GM23248 (cell line): ENCODE measurements around the gene SPATA16. TPM values are rescaled to one million over a fixed set of nuclear protein-coding genes. Genes with fewer than 3 reads are reported as not detected.

Experiments
- DNase-seq: peaks from one replicate; pipeline ENCODE4 v3.0.0-alpha.2; 2015
- H2AFZ ChIP-seq: fragments of 200-600 bp; sonication (generic); 2 replicates; pipeline ENCODE4 v1.6.1; 2016; ENCODE audit warnings: antibody characterized with exemption
- H3F3A ChIP-seq: fragments of 200-600 bp; sonication (generic); 2 replicates; pipeline ENCODE4 v1.6.1; 2016; ENCODE audit warnings: mild to moderate bottlenecking, antibody characterized with exemption, mixed run types; ENCODE audit not compliant: insufficient read depth
- H3K27ac ChIP-seq: fragments of 200-600 bp; sonication (generic); 2 replicates; pipeline ENCODE4 v1.5.1; 2016; ENCODE audit warnings: mild to moderate bottlenecking
- H3K27me3 ChIP-seq: fragments of 200-600 bp; sonication (generic); replicated peaks from 2 replicates; pipeline ENCODE4 v1.6.1; 2016; ENCODE audit warnings: mild to moderate bottlenecking; ENCODE audit not compliant: insufficient read depth
- H3K36me3 ChIP-seq: fragments of 200-600 bp; sonication (generic); 2 replicates; pipeline ENCODE4 v1.6.1; 2016; ENCODE audit warnings: low read depth, mild to moderate bottlenecking
- H3K4me1 ChIP-seq: fragments of 200-600 bp; sonication (generic); 2 replicates; pipeline ENCODE4 v1.6.1; 2016; ENCODE audit warnings: mild to moderate bottlenecking; ENCODE audit not compliant: insufficient read depth
- H3K4me2 ChIP-seq: fragments of 200-600 bp; sonication (generic); one replicate; pipeline ENCODE4 v1.6.1; 2016; ENCODE audit warnings: mild to moderate bottlenecking; ENCODE audit not compliant: unreplicated experiment
- H3K4me3 ChIP-seq: fragments of 200-600 bp; sonication (generic); 2 replicates; pipeline ENCODE4 v1.5.1; 2016; ENCODE audit warnings: mild to moderate bottlenecking
- H3K79me2 ChIP-seq: fragments of 200-600 bp; sonication (generic); 2 replicates; pipeline ENCODE4 v1.6.1; 2016; ENCODE audit warnings: mild to moderate bottlenecking; ENCODE audit not compliant: insufficient read depth
- H3K9ac ChIP-seq: fragments of 200-600 bp; sonication (generic); 2 replicates; pipeline ENCODE4 v1.6.1; 2016; ENCODE audit warnings: mild to moderate bottlenecking
- H3K9me2 ChIP-seq: fragments of 200-600 bp; sonication (generic); 2 replicates; pipeline ENCODE4 v1.6.1; 2016; ENCODE audit warnings: mixed run types, mild to moderate bottlenecking, moderate library complexity; ENCODE audit not compliant: insufficient read depth
- H3K9me3 ChIP-seq: fragments of 200-600 bp; sonication (generic); one replicate; pipeline ENCODE4 v1.6.1; 2017; ENCODE audit warnings: low read depth
- H4K20me1 ChIP-seq: fragments of 200-600 bp; sonication (generic); 2 replicates; pipeline ENCODE4 v1.6.0; 2016; ENCODE audit not compliant: insufficient read depth
- EZH2 ChIP-seq: fragments of 200-600 bp; sonication (generic); IDR thresholded peaks from 2 replicates; pipeline ENCODE4 v1.6.1; 2018; ENCODE audit warnings: antibody characterized with exemption, mild to moderate bottlenecking; ENCODE audit not compliant: insufficient read depth, poor library complexity, severe bottlenecking
- EZH2phosphoT487 ChIP-seq: fragments of 200-600 bp; sonication (generic); IDR thresholded peaks from 2 replicates; pipeline ENCODE4 v1.6.1; 2018; ENCODE audit warnings: antibody characterized with exemption, moderate library complexity, mild to moderate bottlenecking, low read depth; ENCODE audit not compliant: insufficient read depth
- WGBS, 2 experiments: methylation state at CpG; one replicate each; pipeline ENCODE4 v1.1.6; 2015 to 2017; ENCODE audit warnings: low lambda C conversion rate in 2 of 2, low coverage in 1 of 2; ENCODE audit errors: missing lambda C conversion rate in 2 of 2; 5-methylcytosine and 5-hydroxymethylcytosine counted together
- in situ Hi-C: fragments of 300-500 bp; cut with MboI; formaldehyde crosslinking; loops from 2 replicates; pipeline ENCODE4 v1.15.0; 2020
- polyA plus RNA-seq: library from polyadenylated mRNA; unstranded; fragments of >200 nt; fragmentation: Nextera tagmentation; extraction: Ambion mirVana; gene quantifications from 2 replicates; pipeline ENCODE4 v1.2.1, GENCODE V29; 2016
- total RNA-seq: library from RNA; depleted of rRNA; stranded (reverse); fragments of >200 nt; shearing (Covaris generic); gene quantifications from 2 replicates; pipeline ENCODE4 v1.2.3, GENCODE V29; 2014

The SPATA16 gene
- total and polyA plus RNA-seq, 2 experiments from 2014 or later, result not detected

DNA sequence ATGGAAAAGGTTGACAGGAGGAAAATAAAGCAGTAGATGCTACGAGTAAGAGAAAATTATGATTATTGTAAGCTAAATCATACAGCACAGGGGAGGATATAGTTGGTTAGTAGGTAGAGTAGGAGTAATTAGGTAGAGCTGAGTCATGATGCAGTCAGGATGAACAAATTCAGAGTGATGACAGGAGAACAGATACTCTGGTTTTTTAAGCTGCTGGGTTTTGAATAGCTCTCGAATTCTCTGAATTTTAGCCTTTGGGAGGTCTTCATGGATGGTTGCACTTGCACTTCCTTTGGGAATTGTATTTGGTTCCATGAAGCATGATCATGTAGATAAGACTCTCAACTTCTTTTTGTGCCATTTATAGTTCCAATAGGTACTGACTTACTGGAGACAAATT, 294.3 kb downstream of the SPATA16 start:
- TF ChIP-seq EZH2 (no peak), EZH2phosphoT487 (no peak)
- peak; percentile 22 for DNase-seq
- in situ Hi-C loops, result no loop called here
- Histone ChIP-seq H4K20me1 (no peaks in the 10 kb centered on the region), H3K36me3 (no peaks in the 10 kb centered on the region), H3K79me2 (no peaks in the 10 kb centered on the region), H2AFZ (no peak overlapping the region), H3K9me3 (no peaks in the 10 kb centered on the region), H3K4me2 (no peak overlapping the region), H3K9ac (no peak overlapping the region), H3K4me3 (no peak overlapping the region), H3K27me3 (peaks cover 85% of the 10 kb centered on the region), H3K27ac (no peak overlapping the region), H3K4me1 (peaks cover 21% of the 10 kb centered on the region), H3K9me2 (no peaks in the 10 kb centered on the region), H3F3A (peaks cover 13% of the 10 kb centered on the region; the same call in 1 of the 2 replicates)
- 16 to 21% methylated on average over 2 of the region's 2 CpGs for WGBS, 2 experiments

DNA sequence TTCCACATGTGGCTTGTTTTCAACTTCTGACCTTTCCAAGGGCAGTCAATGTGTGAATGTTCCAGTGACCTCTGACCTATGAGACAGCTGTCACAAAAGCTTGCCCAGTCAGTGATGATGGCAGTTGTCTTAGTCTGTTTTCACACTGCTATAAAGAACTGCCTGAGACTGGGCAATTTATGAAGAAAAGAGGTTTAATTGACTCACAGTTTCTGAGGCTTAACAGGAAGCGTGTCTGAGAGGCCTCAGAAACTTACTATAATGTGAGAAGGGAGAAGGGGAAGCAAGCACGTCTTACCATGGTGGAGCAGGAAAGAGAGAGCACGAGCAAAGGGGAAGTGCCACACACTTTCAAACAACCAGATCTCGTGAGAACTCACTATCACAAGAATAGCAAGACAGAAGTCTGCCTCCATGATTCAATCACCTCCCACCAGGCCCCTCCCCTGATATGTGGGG, 294.9 kb downstream of the SPATA16 start:
- WGBS, 2 experiments, result 85 to 89% methylated on average over 4 of the region's 4 CpGs
- no peak overlapping the region for H3K27ac ChIP-seq

GRCh38 chr3:172844428-172844827, 296.6 kb downstream of the SPATA16 start:
- TF ChIP-seq EZH2phosphoT487 (no peak), EZH2 (no peak)
- no peak for DNase-seq
- Histone ChIP-seq H2AFZ (no peak overlapping the region), H3K4me1 (peaks cover 18% of the 10 kb centered on the region), H3K27me3 (peaks cover 85% of the 10 kb centered on the region), H3K9ac (no peak overlapping the region), H3K79me2 (no peaks in the 10 kb centered on the region), H3K4me2 (no peak overlapping the region), H3F3A (peaks cover 12% of the 10 kb centered on the region; the same call in 1 of the 2 replicates), H3K9me3 (no peaks in the 10 kb centered on the region), H4K20me1 (no peaks in the 10 kb centered on the region), H3K4me3 (no peak overlapping the region), H3K27ac (no peak overlapping the region), H3K36me3 (no peaks in the 10 kb centered on the region), H3K9me2 (no peaks in the 10 kb centered on the region)
- in situ Hi-C loops, result no loop called here
- 28 to 30% methylated on average over 4 of the region's 4 CpGs for WGBS, 2 experiments

More for the DNA sequence above, 294.9 kb downstream of the SPATA16 start:
- Histone ChIP-seq H3K9me3 (no peaks in the 10 kb centered on the region), H3K4me3 (no peak overlapping the region), H3K4me1 (peaks cover 21% of the 10 kb centered on the region), H3K36me3 (no peaks in the 10 kb centered on the region), H3K79me2 (no peaks in the 10 kb centered on the region), H3K9me2 (no peaks in the 10 kb centered on the region), H2AFZ (no peak overlapping the region), H3K9ac (no peak overlapping the region), H4K20me1 (no peaks in the 10 kb centered on the region), H3K4me2 (no peak overlapping the region), H3K27me3 (peaks cover 87% of the 10 kb centered on the region), H3F3A (peaks cover 13% of the 10 kb centered on the region; the same call in 1 of the 2 replicates)
- TF ChIP-seq EZH2phosphoT487, result no peak
- TF ChIP-seq EZH2, result no peak
- DNase-seq, result no peak
- in situ Hi-C loops, result no loop called here

- Histone ChIP-seq H3K4me2 (no peak overlapping the region), H3K36me3 (no peaks in the 10 kb centered on the region), H3K27me3 (peaks cover 78% of the 10 kb centered on the region), H3K27ac (no peak overlapping the region), H3K9ac (no peak overlapping the region), H3K4me3 (no peak overlapping the region), H3F3A (no peaks in the 10 kb centered on the region), H3K9me2 (no peaks in the 10 kb centered on the region), H2AFZ (no peak overlapping the region), H3K9me3 (no peaks in the 10 kb centered on the region), H3K4me1 (no peaks in the 10 kb centered on the region), H3K79me2 (no peaks in the 10 kb centered on the region), H4K20me1 (no peaks in the 10 kb centered on the region)
- no peak for DNase-seq
- WGBS, 2 experiments, result 53 to 66% methylated on average over 4 of the region's 4 CpGs
- in situ Hi-C loops, result no loop called here
- TF ChIP-seq EZH2 (no peak), EZH2phosphoT487 (no peak)
These were observed 300.1 kb downstream of the SPATA16 start for GRCh38 chr3:172840913-172841312.

DNA sequence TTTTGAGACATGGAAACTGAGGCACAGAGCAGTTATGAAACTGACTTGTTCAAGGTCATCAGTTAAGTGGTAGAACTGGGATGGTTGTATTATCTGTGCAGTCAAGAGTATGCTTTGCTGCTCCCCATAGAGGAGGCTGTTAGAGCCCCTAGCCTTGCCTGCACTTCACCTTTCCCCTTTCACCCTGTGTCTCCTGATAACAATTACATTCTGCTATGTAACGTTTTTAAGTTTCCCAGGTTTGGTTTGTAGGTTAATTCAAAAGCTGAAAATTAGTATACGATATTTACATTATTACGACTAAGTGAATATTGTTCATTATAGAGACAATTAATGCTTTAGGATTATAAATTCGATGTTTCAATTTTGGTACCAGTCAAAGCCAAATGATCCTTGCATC, 300.6 kb downstream of the SPATA16 start:
- Histone ChIP-seq H3K4me1 (no peaks in the 10 kb centered on the region), H3K36me3 (no peaks in the 10 kb centered on the region), H3K4me2 (no peak overlapping the region), H3K4me3 (no peak overlapping the region), H3K9me3 (no peaks in the 10 kb centered on the region), H3F3A (no peaks in the 10 kb centered on the region), H3K27ac (no peak overlapping the region), H4K20me1 (no peaks in the 10 kb centered on the region), H3K79me2 (no peaks in the 10 kb centered on the region), H3K9me2 (no peaks in the 10 kb centered on the region), H2AFZ (no peak overlapping the region), H3K9ac (no peak overlapping the region), H3K27me3 (peaks cover 74% of the 10 kb centered on the region)
- in situ Hi-C loops, result no loop called here
- no peak for DNase-seq
- TF ChIP-seq EZH2phosphoT487 (no peak), EZH2 (no peak)
- WGBS, 2 experiments, result 65 to 70% methylated on average over 4 of the region's 4 CpGs
